Body of pancreas (tissue), 4 donors: ENCODE data around the gene POU2AF2. TPM values are rescaled to one million over a fixed set of nuclear protein-coding genes. Genes with fewer than 3 reads are reported as not detected.

ENCODE experiments used
- ATAC-seq: fragments of 150-250 bp; one replicate; pipeline ENCODE4 v1.9.1; 2016
- DNase-seq, 4 donors: peaks; one replicate each; pipeline ENCODE4 v3.0.0-alpha.2; 2019
- H3K27ac ChIP-seq, 4 donors: fragments of 200-600 bp; sonication (generic); 1 replicate in 3 of 4; 2 replicates in 1 of 4; pipeline versions ENCODE4 v1.5.1 to v1.6.1; 2016 to 2019; ENCODE audit warnings: mild to moderate bottlenecking in 1 of 4, mixed read lengths in 1 of 4, moderate library complexity in 1 of 4
- H3K27me3 ChIP-seq, 2 donors: fragments of 200-600 bp; sonication (generic); one replicate each; pipeline ENCODE4 v1.6.0; 2016; ENCODE audit warnings: mild to moderate bottlenecking in 1 of 2
- H3K36me3 ChIP-seq, 2 donors: fragments of 200-600 bp; sonication (generic); replicated peaks in 1 of 2; 2 replicates each; pipeline ENCODE4 v1.5.1; 2016; ENCODE audit warnings: low read depth in 2 of 2; ENCODE audit not compliant: insufficient read depth in 1 of 2
- H3K4me1 ChIP-seq: fragments of 200-600 bp; sonication (generic); one replicate; pipeline ENCODE4 v1.6.0; 2016
- H3K4me3 ChIP-seq, 2 donors: fragments of 200-600 bp; sonication (generic); 1 replicate in 1 of 2; 2 replicates in 1 of 2; pipeline ENCODE4 v1.5.1; 2016 to 2019
- H3K9me3 ChIP-seq, 3 donors: fragments of 200-600 bp; sonication (generic); 1 replicate in 2 of 3; 2 replicates in 1 of 3; pipeline ENCODE4 v1.5.1; 2016
- CTCF ChIP-seq, 7 experiments: fragments of 450-650 bp in 4 of 7; fragments of 200-600 bp in 3 of 7; sonication (generic) in 3 of 7; IDR thresholded peaks; one replicate each; pipeline ENCODE4 v1.5.1; 2016 to 2019; ENCODE audit warnings: antibody characterized with exemption in 7 of 7
- POLR2A ChIP-seq, 3 donors: fragments of 450-650 bp; IDR thresholded peaks; one replicate each; pipeline ENCODE4 v1.6.1; 2016; ENCODE audit warnings: antibody characterized with exemption in 3 of 3, mild to moderate bottlenecking in 2 of 3
- WGBS, 2 donors: methylation state at CpG; one replicate each; pipeline ENCODE4 v1.1.5; 2017; 5-methylcytosine and 5-hydroxymethylcytosine counted together
- intact Hi-C: fragments of 100-400 bp; cut with DNase I; formaldehyde crosslinking; loops from one replicate; pipeline ENCODE4 v1.15.1; 2023
- total RNA-seq, 2 donors: library from RNA; depleted of rRNA; stranded (reverse); fragments of >200 nt; gene quantifications; one replicate each; pipeline ENCODE4 v1.1.0, GENCODE V29; 2016

Gene POU2AF2
- total RNA-seq, 2 donors from 2014 or later, result not detected

GRCh38 chr11:111206472-111206871 is 39.1 kb upstream of the POU2AF2 start:
- H3K27me3 ChIP-seq, result no peaks in the 10 kb centered on the region
- WGBS, 2 donors, result 24 to 52% methylated on average over 1 of the region's 1 CpG
- intact Hi-C loops, result no loop called here
- no peak for DNase-seq
- no peak overlapping the region for H3K27ac ChIP-seq
- no peak for ATAC-seq
- H3K9me3 ChIP-seq, result no peaks in the 10 kb centered on the region
- TF ChIP-seq CTCF (IDR thresholded peaks at IDR 0.05) (no peak), POLR2A (IDR thresholded peaks at IDR 0.05) (no peak)
- H3K4me3 ChIP-seq, result no peak overlapping the region
- H3K4me1 ChIP-seq, result no peaks in the 10 kb centered on the region
- H3K36me3 ChIP-seq, result no peaks in the 10 kb centered on the region

- no peak overlapping the region for H3K27ac ChIP-seq
- no peak overlapping the region for H3K4me3 ChIP-seq
- no peaks in the 10 kb centered on the region for H3K36me3 ChIP-seq
- DNase-seq (no peak), ATAC-seq (no peak)
- H3K4me1 ChIP-seq, result no peaks in the 10 kb centered on the region
- H3K9me3 ChIP-seq, result no peaks in the 10 kb centered on the region
- TF ChIP-seq CTCF (IDR thresholded peaks at IDR 0.05), result no peak
- TF ChIP-seq POLR2A (IDR thresholded peaks at IDR 0.05), result no peak
- no peaks in the 10 kb centered on the region for H3K27me3 ChIP-seq
- WGBS, 2 donors, result 87 to 89% methylated on average over 2 of the region's 2 CpGs
- intact Hi-C loops, result no loop called here
These were observed 38.3 kb upstream of the POU2AF2 start for GRCh38 chr11:111207213-111207612.

- 46 to 50% methylated on average over 4 of the region's 4 CpGs for WGBS, 2 donors
- ATAC-seq, result no peak
These were observed 35.8 kb upstream of the POU2AF2 start for GRCh38 chr11:111209543-111210355.

GRCh38 chr11:111213256-111213655 is 32.3 kb upstream of the POU2AF2 start:
- H3K4me1 ChIP-seq, result no peaks in the 10 kb centered on the region
- H3K36me3 ChIP-seq, result no peaks in the 10 kb centered on the region
- H3K9me3 ChIP-seq, result no peaks in the 10 kb centered on the region
- intact Hi-C loops, result no loop called here
- no peak for ATAC-seq
- TF ChIP-seq CTCF (IDR thresholded peaks at IDR 0.05) (no peak), POLR2A (IDR thresholded peaks at IDR 0.05) (no peak)
- WGBS, 2 donors, result 83 to 85% methylated on average over 3 of the region's 3 CpGs
- no peak overlapping the region for H3K4me3 ChIP-seq
- DNase-seq, result no peak
- no peak overlapping the region for H3K27ac ChIP-seq
- H3K27me3 ChIP-seq, result no peaks in the 10 kb centered on the region

More at GRCh38 chr11:111209543-111210355, 35.8 kb upstream of the POU2AF2 start:
- Histone ChIP-seq H3K9me3 (no peaks in the 10 kb centered on the region), H3K27me3 (no peaks in the 10 kb centered on the region), H3K4me1 (no peaks in the 10 kb centered on the region), H3K27ac (no peak overlapping the region), H3K36me3 (no peaks in the 10 kb centered on the region), H3K4me3 (no peak overlapping the region)
- DNase-seq, result no peak
- intact Hi-C loops, result no loop called here
- TF ChIP-seq POLR2A (IDR thresholded peaks at IDR 0.05), result no peak

- no peaks in the 10 kb centered on the region for H3K27me3 ChIP-seq
- intact Hi-C loops, result loop anchor here (10.0 kb wide), 1 partner anchor 766 kb away; no protein-coding TSS in a partner anchor
- TF ChIP-seq CTCF (IDR thresholded peaks at IDR 0.05) (no peak), POLR2A (IDR thresholded peaks at IDR 0.05) (no peak)
- no peaks in the 10 kb centered on the region for H3K36me3 ChIP-seq
- H3K4me1 ChIP-seq, result no peaks in the 10 kb centered on the region
- ATAC-seq (no peak), DNase-seq (no peak)
- H3K9me3 ChIP-seq, result no peaks in the 10 kb centered on the region
- no peak overlapping the region for H3K4me3 ChIP-seq
- no peak overlapping the region for H3K27ac ChIP-seq
These were observed 24.8 kb upstream of the POU2AF2 start for GRCh38 chr11:111220721-111221120.
